ENCODE measurements around the gene RBM17. TPM values are rescaled to one million over a fixed set of nuclear protein-coding genes. Genes with fewer than 3 reads are reported as not detected.

The RBM17 gene
- total RNA-seq, 1 donor from 2014 or later, result 33.2 TPM

DNA sequence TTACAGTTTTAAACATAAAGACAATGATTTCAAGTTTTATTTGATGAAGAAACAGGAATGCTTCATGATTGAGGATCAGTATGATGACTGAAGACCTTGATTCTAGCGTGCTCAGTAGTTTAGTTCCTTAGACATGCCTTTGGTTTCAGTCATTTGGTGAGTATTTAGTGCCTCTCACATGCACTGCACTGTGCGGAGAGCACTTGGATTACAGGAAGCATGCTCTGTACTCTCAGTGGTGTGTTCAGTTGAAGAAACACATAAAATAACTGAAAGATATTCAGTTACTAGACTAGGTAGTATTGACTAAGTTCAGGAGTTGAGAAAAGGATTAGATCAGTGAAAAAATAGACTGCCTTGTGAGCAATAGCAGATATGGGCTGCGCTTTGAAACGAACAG is 25.5 kb downstream of the RBM17 start:
- peaks cover 26% of the 10 kb centered on the region for H3K36me3 ChIP-seq (ENCODE audit: control insufficient read depth, insufficient read depth, low read length)
- no peak for FAIRE-seq

DNA sequence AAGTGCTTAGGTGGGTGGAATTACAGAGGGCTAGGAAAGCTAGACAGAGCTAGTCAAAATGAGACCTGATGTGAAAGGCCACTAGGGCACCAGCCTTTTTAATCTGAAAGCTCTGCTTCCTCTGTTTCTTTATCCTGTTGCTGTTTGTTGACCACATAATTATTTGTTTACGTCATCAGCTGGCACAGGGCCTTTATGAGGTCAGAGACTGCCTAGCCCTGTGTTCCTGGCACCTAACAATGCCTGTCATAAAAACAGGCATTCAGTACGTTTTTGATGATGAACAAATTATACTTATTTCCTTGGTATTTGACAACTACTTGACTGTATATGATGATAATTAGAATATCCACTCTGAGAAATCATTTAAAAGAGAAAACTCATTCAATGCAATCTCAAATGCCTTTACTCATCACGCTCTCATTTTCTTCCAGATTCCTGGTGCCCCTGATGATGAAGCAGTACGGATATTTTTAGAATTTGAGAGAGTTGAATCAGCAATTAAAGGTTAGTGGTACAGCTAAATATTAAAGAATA is 26.0 kb downstream of the RBM17 start:
- no peak for FAIRE-seq
- Histone ChIP-seq H3K36me3 (ENCODE audit: control insufficient read depth, insufficient read depth, low read length) (peaks cover 26% of the 10 kb centered on the region), H3K27me3 (ENCODE audit: control insufficient read depth, insufficient read depth, low read length) (no peaks in the 10 kb centered on the region), H3K4me3 (ENCODE audit: low read depth, low read length) (no peak overlapping the region)
- TF ChIP-seq, protein P1, sequence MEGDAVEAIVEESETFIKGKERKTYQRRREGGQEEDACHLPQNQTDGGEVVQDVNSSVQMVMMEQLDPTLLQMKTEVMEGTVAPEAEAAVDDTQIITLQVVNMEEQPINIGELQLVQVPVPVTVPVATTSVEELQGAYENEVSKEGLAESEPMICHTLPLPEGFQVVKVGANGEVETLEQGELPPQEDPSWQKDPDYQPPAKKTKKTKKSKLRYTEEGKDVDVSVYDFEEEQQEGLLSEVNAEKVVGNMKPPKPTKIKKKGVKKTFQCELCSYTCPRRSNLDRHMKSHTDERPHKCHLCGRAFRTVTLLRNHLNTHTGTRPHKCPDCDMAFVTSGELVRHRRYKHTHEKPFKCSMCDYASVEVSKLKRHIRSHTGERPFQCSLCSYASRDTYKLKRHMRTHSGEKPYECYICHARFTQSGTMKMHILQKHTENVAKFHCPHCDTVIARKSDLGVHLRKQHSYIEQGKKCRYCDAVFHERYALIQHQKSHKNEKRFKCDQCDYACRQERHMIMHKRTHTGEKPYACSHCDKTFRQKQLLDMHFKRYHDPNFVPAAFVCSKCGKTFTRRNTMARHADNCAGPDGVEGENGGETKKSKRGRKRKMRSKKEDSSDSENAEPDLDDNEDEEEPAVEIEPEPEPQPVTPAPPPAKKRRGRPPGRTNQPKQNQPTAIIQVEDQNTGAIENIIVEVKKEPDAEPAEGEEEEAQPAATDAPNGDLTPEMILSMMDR (IDR thresholded peaks at IDR 0.05; ENCODE audit: insufficient read depth, low read length, severe bottlenecking), result no peak
- DNase-seq (ENCODE audit: low read depth), result peak; percentile 40

More for the DNA sequence above, 25.5 kb downstream of the RBM17 start:
- DNase-seq (ENCODE audit: low read depth), result no peak
- no peak overlapping the region for H3K4me3 ChIP-seq (ENCODE audit: low read depth, low read length)
- TF ChIP-seq, protein P1 (IDR thresholded peaks at IDR 0.05; ENCODE audit: insufficient read depth, low read length, severe bottlenecking), result no peak
- H3K27me3 ChIP-seq (ENCODE audit: control insufficient read depth, insufficient read depth, low read length), result no peaks in the 10 kb centered on the region

DNA sequence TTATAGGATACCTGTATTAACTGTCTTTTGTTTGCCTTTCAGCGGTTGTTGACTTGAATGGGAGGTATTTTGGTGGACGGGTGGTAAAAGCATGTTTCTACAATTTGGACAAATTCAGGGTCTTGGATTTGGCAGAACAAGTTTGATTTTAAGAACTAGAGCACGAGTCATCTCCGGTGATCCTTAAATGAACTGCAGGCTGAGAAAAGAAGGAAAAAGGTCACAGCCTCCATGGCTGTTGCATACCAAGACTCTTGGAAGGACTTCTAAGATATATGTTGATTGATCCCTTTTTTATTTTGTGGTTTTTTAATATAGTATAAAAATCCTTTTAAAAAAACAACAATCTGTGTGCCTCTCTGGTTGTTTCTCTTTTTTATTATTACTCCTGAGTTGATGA is 26.6 kb downstream of the RBM17 start:
- TF ChIP-seq, protein P1 (IDR thresholded peaks at IDR 0.05; ENCODE audit: insufficient read depth, low read length, severe bottlenecking), result no peak
- H3K36me3 ChIP-seq (ENCODE audit: control insufficient read depth, insufficient read depth, low read length), result peaks cover 23% of the 10 kb centered on the region
- no peak for FAIRE-seq
- H3K27me3 ChIP-seq (ENCODE audit: control insufficient read depth, insufficient read depth, low read length), result no peaks in the 10 kb centered on the region
- H3K4me3 ChIP-seq (ENCODE audit: low read depth, low read length), result no peak overlapping the region
- no peak for DNase-seq (ENCODE audit: low read depth)

DNA sequence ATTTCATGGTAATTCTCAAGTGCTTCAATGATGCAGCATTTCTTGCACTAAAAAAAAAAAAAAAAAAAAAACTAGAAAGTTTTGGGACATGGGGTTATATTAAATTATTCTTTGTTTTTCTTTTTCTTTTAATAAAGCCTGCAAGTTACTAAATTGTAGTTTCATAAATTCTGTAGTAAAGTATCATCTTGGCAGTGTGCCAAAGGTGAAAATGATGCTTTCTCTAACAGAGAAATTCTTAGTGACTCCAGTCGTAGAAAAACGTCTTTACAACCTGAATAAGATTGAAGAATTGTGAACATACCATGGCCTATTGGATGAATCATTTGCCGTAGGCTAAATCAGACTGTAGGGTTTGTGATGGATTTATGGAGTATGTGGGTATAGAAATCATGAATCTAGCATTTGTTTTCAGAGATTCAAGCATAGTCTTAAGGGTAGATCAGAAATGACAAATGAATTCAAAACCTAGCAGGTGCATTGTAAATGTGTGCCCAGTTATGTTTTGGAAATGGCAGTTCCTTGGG is 27.1 kb downstream of the RBM17 start:
- FAIRE-seq, result no peak
- DNase-seq (ENCODE audit: low read depth), result no peak
- Histone ChIP-seq H3K27me3 (ENCODE audit: control insufficient read depth, insufficient read depth, low read length) (no peaks in the 10 kb centered on the region), H3K36me3 (ENCODE audit: control insufficient read depth, insufficient read depth, low read length) (peaks cover 20% of the 10 kb centered on the region), H3K4me3 (ENCODE audit: low read depth, low read length) (no peak overlapping the region)
- TF ChIP-seq, protein P1 (IDR thresholded peaks at IDR 0.05; ENCODE audit: insufficient read depth, low read length, severe bottlenecking), result no peak

DNA sequence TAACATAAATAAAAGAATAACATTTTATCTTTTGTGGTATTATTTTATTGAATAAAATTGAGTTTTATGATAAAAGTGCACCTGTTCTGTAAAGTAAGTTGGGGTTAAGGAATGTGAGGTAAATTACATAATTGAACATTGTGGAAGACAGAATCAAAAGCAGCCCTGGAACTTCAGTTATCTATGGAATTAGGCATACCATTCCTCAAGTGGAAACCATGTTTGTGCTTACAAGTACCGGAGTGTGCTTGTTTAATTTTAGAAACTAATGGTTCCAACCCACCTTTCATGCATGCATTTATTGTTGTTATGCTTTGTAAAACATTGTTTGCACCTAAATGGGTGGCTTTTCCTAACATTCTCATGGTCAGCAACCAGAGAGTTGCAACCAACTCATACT is 28.0 kb downstream of the RBM17 start:
- no peak for DNase-seq (ENCODE audit: low read depth)
- TF ChIP-seq, protein P1 (IDR thresholded peaks at IDR 0.05; ENCODE audit: insufficient read depth, low read length, severe bottlenecking), result no peak
- Histone ChIP-seq H3K27me3 (ENCODE audit: control insufficient read depth, insufficient read depth, low read length) (no peaks in the 10 kb centered on the region), H3K4me3 (ENCODE audit: low read depth, low read length) (no peak overlapping the region), H3K36me3 (ENCODE audit: control insufficient read depth, insufficient read depth, low read length) (peaks cover 17% of the 10 kb centered on the region)
- FAIRE-seq, result no peak

DNA sequence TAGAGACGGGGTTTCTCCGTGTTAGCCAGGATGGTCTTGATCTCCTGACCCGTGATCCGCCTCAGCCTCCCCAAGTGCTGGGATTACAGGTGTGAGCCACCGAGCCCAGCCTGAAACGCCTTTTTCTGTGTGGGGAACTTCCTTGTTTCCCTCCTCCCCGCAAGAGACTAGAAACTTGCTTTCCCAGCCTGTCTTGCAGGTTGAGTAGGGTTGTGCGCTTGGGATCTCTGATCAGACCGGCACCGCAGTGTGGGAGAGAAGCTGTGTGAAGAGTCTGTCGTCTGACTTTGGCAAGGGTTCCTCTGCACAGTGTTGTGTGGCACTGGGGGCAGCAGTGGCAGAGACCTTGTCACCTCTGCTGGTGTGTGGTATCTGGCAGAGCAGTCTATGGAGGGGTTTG is 28.9 kb downstream of the RBM17 start:
- peaks cover 9% of the 10 kb centered on the region for H3K36me3 ChIP-seq (ENCODE audit: control insufficient read depth, insufficient read depth, low read length)
- FAIRE-seq, result no peak
- no peak for DNase-seq (ENCODE audit: low read depth)
- TF ChIP-seq, protein P1 (IDR thresholded peaks at IDR 0.05; ENCODE audit: insufficient read depth, low read length, severe bottlenecking), result no peak
- H3K4me3 ChIP-seq (ENCODE audit: low read depth, low read length), result no peak overlapping the region
- no peaks in the 10 kb centered on the region for H3K27me3 ChIP-seq (ENCODE audit: control insufficient read depth, insufficient read depth, low read length)

Measured in bronchial epithelial cell (primary cell).